ENCODE measurements around the gene ARHGAP1. TPM values are rescaled to one million over a fixed set of nuclear protein-coding genes. Genes with fewer than 3 reads are reported as not detected.

Gene ARHGAP1
- polyA plus RNA-seq, 1 experiment = 40.9 TPM

DNA sequence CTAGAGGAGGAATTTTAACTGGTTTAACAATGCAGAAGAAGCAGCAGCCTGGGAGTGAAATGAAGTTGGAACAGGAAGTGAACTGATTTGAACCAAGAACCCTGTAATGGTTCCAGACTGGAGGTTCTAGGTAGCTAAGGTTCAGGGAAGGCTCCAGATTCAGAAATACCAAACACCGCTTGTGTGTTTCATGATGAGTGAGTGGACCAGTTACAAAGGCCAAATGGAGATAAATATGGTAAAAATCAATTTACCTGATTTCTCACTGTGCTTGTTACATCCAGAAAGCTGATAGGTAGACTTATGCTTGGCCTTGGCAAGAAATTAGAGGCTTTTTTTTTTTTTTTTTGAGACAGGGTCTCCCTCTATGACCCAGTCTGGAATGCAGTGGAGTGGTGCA lies 70.2 kb downstream of the ARHGAP1 start:
- no peak for DNase-seq (ENCODE audit: low read depth)
- Histone ChIP-seq H3K36me3 (ENCODE audit: control insufficient read depth, insufficient read depth, low read length) (peaks cover 9% of the 10 kb centered on the region), H3K27me3 (ENCODE audit: control insufficient read depth, insufficient read depth, low read length) (no peaks in the 10 kb centered on the region), H3K4me3 (ENCODE audit: low read depth, low read length) (no peak overlapping the region)
- ChIA-PET CTCF (interaction anchor here (0.6 to 1.5 kb wide), 5 partner anchors 13 to 45 kb away, joined by 3 to 5 read pairs (median 4); partner anchors contain the start of genes ATG13 and HARBI1), POLR2A (no interaction called here)
- TF ChIP-seq, protein P1, sequence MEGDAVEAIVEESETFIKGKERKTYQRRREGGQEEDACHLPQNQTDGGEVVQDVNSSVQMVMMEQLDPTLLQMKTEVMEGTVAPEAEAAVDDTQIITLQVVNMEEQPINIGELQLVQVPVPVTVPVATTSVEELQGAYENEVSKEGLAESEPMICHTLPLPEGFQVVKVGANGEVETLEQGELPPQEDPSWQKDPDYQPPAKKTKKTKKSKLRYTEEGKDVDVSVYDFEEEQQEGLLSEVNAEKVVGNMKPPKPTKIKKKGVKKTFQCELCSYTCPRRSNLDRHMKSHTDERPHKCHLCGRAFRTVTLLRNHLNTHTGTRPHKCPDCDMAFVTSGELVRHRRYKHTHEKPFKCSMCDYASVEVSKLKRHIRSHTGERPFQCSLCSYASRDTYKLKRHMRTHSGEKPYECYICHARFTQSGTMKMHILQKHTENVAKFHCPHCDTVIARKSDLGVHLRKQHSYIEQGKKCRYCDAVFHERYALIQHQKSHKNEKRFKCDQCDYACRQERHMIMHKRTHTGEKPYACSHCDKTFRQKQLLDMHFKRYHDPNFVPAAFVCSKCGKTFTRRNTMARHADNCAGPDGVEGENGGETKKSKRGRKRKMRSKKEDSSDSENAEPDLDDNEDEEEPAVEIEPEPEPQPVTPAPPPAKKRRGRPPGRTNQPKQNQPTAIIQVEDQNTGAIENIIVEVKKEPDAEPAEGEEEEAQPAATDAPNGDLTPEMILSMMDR (IDR thresholded peaks at IDR 0.05; ENCODE audit: insufficient read depth, low read depth, low read length) = no peak

DNA sequence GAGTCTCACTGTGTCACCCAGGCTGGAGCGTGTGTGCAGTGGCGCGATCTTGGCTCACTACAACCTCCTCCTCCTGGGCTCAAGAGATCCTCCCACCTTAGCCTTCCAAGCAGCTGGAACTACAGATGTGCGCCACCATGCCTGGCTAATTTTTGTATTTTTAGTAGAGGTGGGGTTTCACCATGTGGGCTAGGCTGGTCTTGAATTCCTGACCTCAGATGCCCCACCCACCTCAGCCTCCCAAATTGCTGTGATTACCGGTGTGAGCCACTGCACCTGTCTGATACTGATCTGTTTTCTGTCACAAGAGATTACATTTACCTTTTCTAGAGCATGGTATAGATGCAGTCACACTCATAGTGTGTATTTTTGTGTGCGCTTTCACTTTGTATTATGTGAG lies 71.5 kb downstream of the ARHGAP1 start:
- TF ChIP-seq, protein P1 (IDR thresholded peaks at IDR 0.05; ENCODE audit: insufficient read depth, low read depth, low read length) = no peak
- ChIA-PET CTCF (interaction anchor here (1.3 to 1.5 kb wide), 2 partner anchors 11 to 14 kb away, joined by 3 to 4 read pairs; partner anchors contain the start of genes ATG13 and HARBI1), POLR2A (no interaction called here)
- DNase-seq (ENCODE audit: low read depth) = no peak
- Histone ChIP-seq H3K36me3 (ENCODE audit: control insufficient read depth, insufficient read depth, low read length) (peaks cover 11% of the 10 kb centered on the region), H3K27me3 (ENCODE audit: control insufficient read depth, insufficient read depth, low read length) (no peaks in the 10 kb centered on the region), H3K4me3 (ENCODE audit: low read depth, low read length) (no peak overlapping the region)

Other genes starting within 250 kb of the ARHGAP1 start
- gene AMBRA1, start 106.6 kb downstream of the ARHGAP1 start, polyA plus RNA-seq (2011; rRNA removed) = 9.9 and 12.8 TPM in 2 replicates
- 3.6 and 4.5 TPM in 2 replicates for gene HARBI1, start 83.4 kb downstream of the ARHGAP1 start, polyA plus RNA-seq (2011; rRNA removed)
- gene ATG13, start 83.1 kb downstream of the ARHGAP1 start, polyA plus RNA-seq (2011; rRNA removed) = 80.0 and 111 TPM in 2 replicates
- gene ZNF408, start 412 bp upstream of the ARHGAP1 start, polyA plus RNA-seq (2011; rRNA removed) = 3.0 and 6.9 TPM in 2 replicates
- gene F2, start 18.6 kb upstream of the ARHGAP1 start, polyA plus RNA-seq (2011; rRNA removed) = 0.05 TPM in 1 of 2 replicates, not detected in the other
- gene CKAP5, start 145.7 kb upstream of the ARHGAP1 start, polyA plus RNA-seq (2011; rRNA removed) = 84.0 and 111 TPM in 2 replicates
- gene LRP4, start 217.9 kb upstream of the ARHGAP1 start, polyA plus RNA-seq (2011; rRNA removed) = 0.91 and 1.3 TPM in 2 replicates
- gene CSTPP1, start 236.1 kb upstream of the ARHGAP1 start, polyA plus RNA-seq (2011; rRNA removed) = 23.5 and 48.7 TPM in 2 replicates

All from BJ (cell line).